DMS53 treated with DMSO at 0.1 percent for 48 hours (cell line): Measurements from ENCODE around the gene CLEC2D.
"Not testable (repeated sequence)": the region's sequence is repeated elsewhere in the genome, so short reads cannot be mapped to it uniquely, and the experiment has no call there.

Source experiments
- DNase-seq: peaks from one replicate; lab custom pipeline; 2025; ENCODE audit not compliant: unreplicated experiment; lab: John Stamatoyannopoulos, UW

The CLEC2D gene

DNA sequence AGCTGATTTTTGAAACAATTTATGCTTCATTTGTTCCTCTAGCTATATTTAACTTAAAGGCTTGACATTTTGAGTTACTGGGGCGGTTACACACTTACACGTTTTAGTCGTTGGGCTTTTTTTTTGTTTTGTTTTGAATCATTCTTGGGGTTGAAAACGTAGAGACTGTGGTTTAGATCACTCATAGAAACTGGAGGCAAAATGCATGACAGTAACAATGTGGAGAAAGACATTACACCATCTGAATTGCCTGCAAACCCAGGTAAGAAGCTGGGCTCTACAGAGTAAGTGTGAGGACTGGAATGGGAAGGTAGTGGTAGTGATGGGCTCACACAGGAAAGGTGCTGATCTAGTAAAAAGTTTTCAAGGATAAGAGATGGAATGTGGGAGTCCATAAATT is at the start of gene CLEC2D:
Gene CLEC2D, plus strand, starts transcription at position 180 of the 400 bp plus-strand sequence. Its CDS starts 22 bp downstream, at position 202.
- DNase-seq, result no peak

GRCh38 chr12:9625019-9625418 is 44.5 kb upstream of the CLEC2D start:
- no peak for DNase-seq

- no peak for DNase-seq
These were observed 43.2 kb upstream of the CLEC2D start for GRCh38 chr12:9626291-9626690.

GRCh38 chr12:9626821-9627220 is 42.7 kb upstream of the CLEC2D start:
- no peak for DNase-seq

GRCh38 chr12:9632766-9633165 is 36.7 kb upstream of the CLEC2D start:
- no peak for DNase-seq

DNA sequence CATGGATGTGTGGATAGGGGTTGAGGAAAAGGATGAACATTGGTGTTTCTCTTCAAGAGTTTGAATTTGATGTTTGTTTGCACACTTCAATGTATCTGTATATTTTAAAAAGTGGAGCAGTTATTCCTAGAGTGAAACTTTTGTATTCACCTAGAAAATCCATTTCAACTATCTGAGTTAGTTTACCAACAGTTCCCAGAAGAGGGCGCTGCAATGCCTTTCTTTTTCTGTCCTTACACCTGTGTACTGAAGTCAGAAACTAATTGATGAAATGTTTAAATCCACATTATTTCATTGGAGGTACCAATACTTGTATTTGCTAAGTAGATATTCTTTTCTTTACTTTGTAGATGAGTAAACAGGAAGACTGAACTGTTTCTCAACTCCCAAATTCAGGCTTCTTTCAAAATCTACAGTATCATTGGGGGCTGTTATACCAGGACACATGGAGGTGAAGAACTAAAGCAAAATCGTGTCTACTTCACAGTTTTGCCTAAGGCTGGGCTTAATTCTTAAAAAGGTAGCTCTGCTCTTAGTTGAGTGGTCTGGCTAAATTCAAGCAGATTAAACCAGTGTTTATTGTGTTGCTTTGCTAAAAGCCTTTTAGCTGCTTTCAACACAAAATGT is 35.2 kb upstream of the CLEC2D start:
- DNase-seq, result peak; percentile 57

GRCh38 chr12:9634969-9635754 is 34.4 kb upstream of the CLEC2D start:
- DNase-seq, result no peak

DNA sequence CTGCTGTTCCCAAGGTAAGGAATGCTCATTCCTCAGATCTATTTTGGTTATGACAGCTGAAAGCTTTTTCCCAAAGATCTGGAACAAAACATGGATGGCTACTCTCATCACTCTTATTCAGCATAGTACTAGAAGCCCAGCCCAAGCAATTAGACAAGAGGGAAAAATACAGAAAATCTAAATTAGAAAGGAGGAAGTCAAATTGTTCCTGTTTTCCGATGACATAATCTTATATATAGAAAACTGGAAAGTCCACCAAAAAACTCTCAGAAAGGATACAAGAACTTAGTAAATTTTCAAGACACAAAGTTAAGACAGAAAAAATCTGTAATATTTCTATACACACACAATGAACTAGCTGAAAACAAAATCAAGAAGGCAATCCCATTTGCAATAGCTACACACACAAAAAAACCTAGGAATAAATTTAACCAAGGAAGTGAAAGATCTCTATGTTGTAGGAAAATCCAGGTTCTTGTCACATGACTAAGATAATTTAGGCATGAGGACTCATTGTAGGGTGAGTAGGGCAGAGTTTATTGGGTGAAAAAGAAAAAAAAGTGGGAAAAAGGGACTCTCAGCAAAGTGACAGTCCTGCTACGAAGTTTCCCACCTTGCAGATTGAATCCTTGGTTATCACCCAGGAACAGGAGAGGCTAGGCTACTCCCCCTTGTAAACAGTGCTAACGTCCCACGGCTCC is 33.2 kb upstream of the CLEC2D start:
- no peak for DNase-seq

DNA sequence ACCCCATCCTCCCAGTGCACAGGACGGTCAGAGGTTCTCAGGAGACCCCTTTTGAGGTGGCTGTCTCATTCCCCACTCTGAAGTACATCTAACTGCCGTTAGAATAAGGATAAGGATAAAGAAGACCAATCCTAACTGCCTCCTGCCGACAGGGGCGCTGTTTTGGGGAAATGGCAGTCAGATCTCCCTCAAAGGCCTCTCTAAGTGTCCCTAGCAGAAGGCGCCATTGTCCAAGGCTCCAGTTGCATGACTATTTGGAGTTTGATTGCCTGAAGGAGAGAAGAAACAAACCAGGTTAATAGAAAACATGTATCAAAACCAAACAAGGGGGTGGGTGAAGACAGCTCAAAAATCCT is 32.7 kb upstream of the CLEC2D start:
- no peak for DNase-seq

DNA sequence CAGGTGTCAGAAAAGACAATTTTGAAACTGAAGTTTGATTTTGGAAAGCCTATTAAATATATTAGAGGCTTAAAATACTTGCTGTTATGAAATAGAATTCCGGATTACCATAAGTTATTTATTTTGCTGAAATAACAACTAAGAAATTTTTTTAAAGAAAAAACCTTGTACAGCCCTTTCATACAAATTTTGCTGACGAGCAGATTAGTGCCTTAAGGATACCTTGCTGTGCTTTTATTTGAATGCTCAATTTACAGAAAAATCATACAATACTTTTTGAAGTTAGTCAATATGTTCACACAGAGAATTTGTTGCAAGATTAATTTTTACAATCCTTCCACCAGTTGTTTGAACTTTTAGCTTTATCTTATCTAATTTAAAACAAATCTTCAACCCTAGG is 29.5 kb upstream of the CLEC2D start:
- no peak for DNase-seq

- no peak for DNase-seq
These were observed 26.8 kb upstream of the CLEC2D start for GRCh38 chr12:9642606-9643265.

- no peak for DNase-seq
These were observed 26.2 kb upstream of the CLEC2D start for GRCh38 chr12:9643266-9643660.

DNA sequence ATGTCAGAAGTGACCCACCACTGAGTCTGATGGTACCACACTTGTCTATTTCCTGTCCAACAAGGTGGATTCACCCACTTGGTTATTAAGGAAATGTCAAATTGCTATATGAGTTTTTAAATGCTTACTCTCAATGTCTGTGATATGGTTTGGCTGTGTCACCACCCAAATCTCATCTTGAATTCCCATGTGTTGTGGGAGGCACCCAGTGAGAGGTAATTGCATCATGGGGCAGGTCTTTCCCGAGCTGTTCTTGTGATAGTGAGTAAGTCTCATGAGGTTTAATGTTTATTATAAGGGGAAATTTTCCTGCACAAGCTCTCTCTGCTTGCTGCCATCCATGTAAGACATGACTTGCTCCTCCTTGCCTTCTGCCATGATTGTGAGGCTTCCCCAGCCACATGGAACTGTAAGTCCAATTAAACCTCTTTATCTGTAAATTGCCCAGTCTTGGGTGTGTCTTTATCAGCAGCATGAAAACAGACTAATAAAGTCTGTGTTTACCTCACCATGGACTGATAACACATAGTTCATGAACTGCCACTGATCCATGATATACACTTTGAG is 24.4 kb upstream of the CLEC2D start:
- not testable (repeated sequence) for DNase-seq

- peak; percentile 45 for DNase-seq
These were observed 22.4 kb upstream of the CLEC2D start for GRCh38 chr12:9646794-9647781.

DNA sequence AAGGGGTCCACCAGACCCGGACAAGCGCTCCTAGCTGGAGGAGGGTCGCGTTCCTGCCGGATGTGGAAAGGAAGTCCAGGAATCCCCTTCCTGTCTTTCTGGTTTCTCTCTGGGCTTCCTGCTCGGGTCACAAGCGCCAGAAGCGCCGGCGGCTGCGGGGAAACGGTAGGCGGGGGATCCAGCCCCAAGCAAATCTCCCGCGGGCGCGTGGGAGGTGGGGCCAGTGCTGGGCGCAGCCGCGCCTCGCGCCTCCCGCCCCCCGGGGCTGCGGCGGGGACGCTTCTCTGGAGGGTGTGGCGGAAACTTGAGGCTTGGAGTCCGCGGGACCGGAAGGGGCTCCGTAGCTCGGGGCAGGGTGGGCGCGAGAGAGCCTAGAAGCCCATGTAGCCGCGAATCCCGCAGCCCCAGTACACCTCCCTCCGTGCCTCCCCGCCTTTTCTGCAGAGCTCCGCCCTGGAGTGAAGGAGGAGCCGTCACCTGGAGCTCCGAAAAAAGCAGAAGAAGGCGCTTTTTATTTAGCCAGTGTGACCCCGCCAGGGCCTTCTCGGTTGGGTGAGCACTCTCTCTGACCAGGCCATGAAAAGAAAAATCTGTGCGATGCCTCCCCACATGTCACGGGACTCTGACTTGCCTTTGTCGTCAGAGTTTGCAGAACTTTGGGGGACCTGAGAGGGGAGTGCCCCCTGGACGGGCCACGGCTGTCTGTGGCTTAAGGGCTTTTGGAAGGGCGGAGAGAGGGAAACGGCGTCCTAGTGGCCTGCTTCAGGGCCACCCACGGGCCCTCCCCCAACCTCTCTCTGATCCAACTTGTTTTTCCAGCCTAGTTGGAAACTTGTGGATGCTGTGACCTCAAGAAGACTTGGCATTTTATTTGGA is 21.4 kb upstream of the CLEC2D start:
- DNase-seq, result peak; percentile 90

DNA sequence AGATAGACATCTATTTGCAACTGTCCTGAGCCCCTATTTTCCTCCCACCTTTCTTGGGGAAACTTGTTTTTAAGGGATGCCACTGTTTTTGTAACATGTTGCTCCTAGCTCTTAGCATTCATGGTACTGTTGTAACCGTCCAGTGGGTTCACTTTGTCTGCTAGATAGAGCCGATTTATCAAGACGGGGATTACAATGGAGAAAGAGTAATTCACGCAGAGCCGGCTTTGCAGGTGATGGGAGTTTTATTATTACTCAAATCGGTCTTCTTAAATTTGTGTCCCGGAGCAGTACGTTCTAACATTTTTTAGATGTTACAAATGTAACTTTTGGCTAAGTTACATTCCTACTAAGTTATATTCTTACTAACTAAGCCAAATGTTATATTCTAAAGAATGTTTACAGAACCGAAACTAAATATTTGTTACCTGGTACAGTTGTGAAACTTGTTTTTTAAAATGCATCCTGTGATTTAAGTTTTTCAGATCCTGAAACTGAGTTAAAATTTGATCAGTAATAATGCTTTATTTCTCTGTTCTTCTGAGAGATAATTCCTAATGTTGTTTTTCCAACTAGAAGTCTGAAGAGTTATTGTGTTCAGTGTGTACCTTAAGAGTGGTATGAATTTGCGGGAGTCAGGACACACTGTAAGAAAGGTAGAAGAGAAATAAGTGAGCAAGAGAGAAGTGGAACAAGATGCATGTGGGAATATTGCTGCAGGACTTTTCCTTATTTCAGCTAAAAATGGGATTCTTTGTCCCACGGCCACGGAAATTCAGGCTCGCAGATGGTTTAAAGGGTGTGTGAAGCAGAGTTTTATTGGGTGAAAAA is 20.6 kb upstream of the CLEC2D start:
- DNase-seq, result no peak

DNA sequence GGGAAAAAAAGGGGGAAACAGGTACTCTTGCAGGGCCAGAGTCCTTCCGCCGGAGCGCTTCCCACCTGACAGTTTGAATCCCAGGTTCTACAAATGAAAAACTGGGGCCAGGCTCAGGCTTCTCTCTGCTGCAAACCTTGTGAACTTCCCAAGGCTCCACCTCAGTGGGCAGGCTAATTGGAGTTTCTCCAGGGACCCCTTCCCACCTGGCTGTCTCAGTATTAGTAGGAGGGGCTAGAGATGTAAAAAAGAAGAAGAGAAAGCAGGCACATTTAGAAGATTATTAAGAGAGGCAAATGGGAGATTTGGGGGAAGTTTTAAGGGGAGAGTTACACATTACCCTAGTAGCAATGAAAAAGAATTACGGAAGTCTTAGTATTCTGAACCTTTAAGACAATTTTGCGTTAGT is 20.0 kb upstream of the CLEC2D start:
- DNase-seq, result no peak

- no peak for DNase-seq
These were observed 19.3 kb upstream of the CLEC2D start for GRCh38 chr12:9650151-9650576.
